CD4-positive, alpha-beta T cell (primary cell): ENCODE results near the gene ADGRL3. TPM values are rescaled to one million over a fixed set of nuclear protein-coding genes. Genes with fewer than 3 reads are reported as not detected.

Experiments
- ATAC-seq: fragments of 200-7000 bp; cut with Tn5 transposase; one replicate; pipeline ENCODE4 v1.10.0; 2022; ENCODE audit warnings: mild to moderate bottlenecking; ENCODE audit not compliant: poor library complexity
- CTCF ChIA-PET: fragments of 350-600 bp; sonication (Branson Sonifier 250); formaldehyde crosslinking; loops from one replicate; lab custom pipeline; 2021; ENCODE audit warnings: antibody characterized with exemption, inconsistent platforms; lab: Charles Lee
- POLR2A ChIA-PET: fragments of 350-600 bp; sonication (Branson Sonifier 250); formaldehyde crosslinking; loops from one replicate; lab custom pipeline; 2021; ENCODE audit warnings: antibody characterized with exemption, inconsistent platforms; lab: Charles Lee
- DNase-seq, 14 experiments: peaks; one replicate each; pipeline ENCODE4 v3.0.0-alpha.2; 2013 to 2020; ENCODE audit warnings: mixed read lengths in 2 of 14
- H3K27ac ChIP-seq, 2 donors: one replicate each; pipeline versions ENCODE4 v1.5.1 to v1.7.0; 2013; ENCODE audit warnings: low read length in 2 of 2, low read depth in 1 of 2, mild to moderate bottlenecking in 1 of 2
- H3K27me3 ChIP-seq, 2 experiments: 1 replicate in 1 of 2; 2 replicates in 1 of 2; pipeline versions ENCODE4 v1.6.1 to v1.7.0; 2013; ENCODE audit warnings: low read length in 2 of 2, control low read depth in 1 of 2, mild to moderate bottlenecking in 1 of 2, moderate library complexity in 1 of 2; ENCODE audit not compliant: insufficient read depth in 2 of 2, control insufficient read depth in 1 of 2
- H3K36me3 ChIP-seq: one replicate; pipeline ENCODE4 v1.6.1; 2013; ENCODE audit warnings: low read length, control low read depth; ENCODE audit not compliant: insufficient read depth
- H3K4me1 ChIP-seq: one replicate; pipeline ENCODE4 v1.6.1; 2013; ENCODE audit warnings: low read length, control low read depth; ENCODE audit not compliant: insufficient read depth
- H3K4me3 ChIP-seq: one replicate; pipeline ENCODE4 v1.5.1; 2013; ENCODE audit warnings: mild to moderate bottlenecking, low read length, moderate library complexity
- H3K9me3 ChIP-seq, 2 experiments: 1 replicate in 1 of 2; 2 replicates in 1 of 2; pipeline versions ENCODE4 v1.6.1 to v1.7.0; 2013; ENCODE audit warnings: low read length in 2 of 2, mild to moderate bottlenecking in 2 of 2, control low read depth in 1 of 2, moderate library complexity in 1 of 2; ENCODE audit not compliant: control insufficient read depth in 1 of 2, insufficient read depth in 1 of 2
- H3K27ac Mint-ChIP-seq: one replicate; pipeline ENCODE4 v1.8.0; 2020; ENCODE audit warnings: mixed read lengths
- H3K27me3 Mint-ChIP-seq: one replicate; pipeline ENCODE4 v1.8.0; 2021; ENCODE audit warnings: mixed read lengths
- H3K36me3 Mint-ChIP-seq: one replicate; pipeline ENCODE4 v1.8.0; 2021; ENCODE audit warnings: low read depth, mixed read lengths
- H3K4me1 Mint-ChIP-seq: one replicate; pipeline ENCODE4 v1.8.0; 2021; ENCODE audit warnings: low read depth, mixed read lengths
- H3K4me3 Mint-ChIP-seq: one replicate; pipeline ENCODE4 v1.8.0; 2020; ENCODE audit warnings: mild to moderate bottlenecking, mixed read lengths
- H3K9me3 Mint-ChIP-seq: one replicate; pipeline ENCODE4 v1.8.0; 2020; ENCODE audit warnings: mixed read lengths
- CTCF ChIP-seq: fragments of 200-600 bp; IDR thresholded peaks from one replicate; pipeline ENCODE4 v1.8.0; 2022; ENCODE audit warnings: antibody characterized with exemption, mild to moderate bottlenecking
- intact Hi-C, 2 experiments: fragments of 100-400 bp; cut with DNase I in 1 of 2; cut with micrococcal nuclease in 1 of 2; formaldehyde crosslinking; loops; one replicate each; pipeline versions ENCODE4 v1.15.1 to v1.9.0; 2023 to 2025; cut with DNase I, micrococcal nuclease
- total RNA-seq, 174 experiments: library from RNA in 2 of 174; stranded (reverse) in 2 of 174; gene quantifications; one replicate each; pipeline ENCODE4 v1.2.3 and lab custom pipeline; 2021 to 2026

Gene ADGRL3
- total RNA-seq, 2 experiments from 2014 or later: not detected

DNA sequence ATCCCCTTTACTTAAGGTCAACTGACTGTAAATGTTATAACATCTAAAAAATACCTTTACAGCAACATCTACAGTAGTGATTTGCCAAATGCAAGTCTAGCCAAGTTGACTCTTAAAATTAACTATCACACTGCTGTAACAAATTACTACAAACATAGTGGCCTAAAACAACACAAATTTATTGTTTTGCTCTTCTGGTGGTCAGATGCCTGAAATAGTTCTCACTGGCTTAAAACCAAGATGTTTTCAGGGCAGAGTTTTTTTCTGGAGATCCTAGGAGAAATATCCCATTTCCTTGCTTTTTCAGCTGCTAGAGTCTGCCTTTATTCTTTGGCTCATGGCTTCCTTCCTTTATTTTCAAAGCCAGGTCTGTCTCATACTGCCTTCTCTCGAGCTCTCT lies 120.5 kb downstream of the ADGRL3 start:
- intact Hi-C loops: no loop called here
- Histone ChIP-seq H3K4me1 (no peaks in the 10 kb centered on the region), H3K4me3 (no peak overlapping the region), H3K27me3 (no peaks in the 10 kb centered on the region), H3K36me3 (no peaks in the 10 kb centered on the region), H3K27ac (no peak overlapping the region), H3K9me3 (peaks cover 0 to 11% of the 10 kb centered on the region in 2 experiments)
- Mint-ChIP-seq H3K36me3 (no peaks in the 10 kb centered on the region), H3K4me3 (no peak overlapping the region), H3K9me3 (peaks cover 13% of the 10 kb centered on the region), H3K4me1 (no peaks in the 10 kb centered on the region), H3K27me3 (no peaks in the 10 kb centered on the region), H3K27ac (no peak overlapping the region)
- no peak for DNase-seq
- POLR2A ChIA-PET: no interaction called here
- CTCF ChIA-PET: no interaction called here
- no peak for ATAC-seq
- TF ChIP-seq CTCF: no peak

- Histone ChIP-seq H3K9me3 (peaks cover 0 to 4% of the 10 kb centered on the region in 2 experiments), H3K27ac (no peak overlapping the region), H3K27me3 (no peaks in the 10 kb centered on the region), H3K36me3 (no peaks in the 10 kb centered on the region), H3K4me3 (no peak overlapping the region), H3K4me1 (no peaks in the 10 kb centered on the region)
- no peak for DNase-seq
- Mint-ChIP-seq H3K4me3 (no peak overlapping the region), H3K36me3 (no peaks in the 10 kb centered on the region), H3K27me3 (no peaks in the 10 kb centered on the region), H3K9me3 (peaks cover 6% of the 10 kb centered on the region), H3K27ac (no peak overlapping the region), H3K4me1 (no peaks in the 10 kb centered on the region)
- ChIA-PET POLR2A (no interaction called here), CTCF (no interaction called here)
- intact Hi-C loops: no loop called here
- no peak for ATAC-seq
- TF ChIP-seq CTCF: no peak
Measured at GRCh38 chr4:61332693-61333092, 132.6 kb downstream of the ADGRL3 start.

- no peak for TF ChIP-seq CTCF
- H3K4me1 ChIP-seq: no peaks in the 10 kb centered on the region
- ChIA-PET CTCF (no interaction called here), POLR2A (no interaction called here)
- Mint-ChIP-seq H3K27me3 (no peaks in the 10 kb centered on the region), H3K36me3 (no peaks in the 10 kb centered on the region), H3K9me3 (no peaks in the 10 kb centered on the region), H3K27ac (no peak overlapping the region), H3K4me3 (no peak overlapping the region), H3K4me1 (no peaks in the 10 kb centered on the region)
- H3K27me3 ChIP-seq: no peaks in the 10 kb centered on the region
- no peak for ATAC-seq
- intact Hi-C loops: no loop called here
- H3K27ac ChIP-seq: no peak overlapping the region
- H3K9me3 ChIP-seq: peaks cover 0 to 8% of the 10 kb centered on the region in 2 experiments
- no peak for DNase-seq
- H3K36me3 ChIP-seq: no peaks in the 10 kb centered on the region
- no peak overlapping the region for H3K4me3 ChIP-seq
Measured at GRCh38 chr4:61333490-61333889, 133.4 kb downstream of the ADGRL3 start.
